ENCODE results near the gene EVI5L.

The EVI5L gene

DNA sequence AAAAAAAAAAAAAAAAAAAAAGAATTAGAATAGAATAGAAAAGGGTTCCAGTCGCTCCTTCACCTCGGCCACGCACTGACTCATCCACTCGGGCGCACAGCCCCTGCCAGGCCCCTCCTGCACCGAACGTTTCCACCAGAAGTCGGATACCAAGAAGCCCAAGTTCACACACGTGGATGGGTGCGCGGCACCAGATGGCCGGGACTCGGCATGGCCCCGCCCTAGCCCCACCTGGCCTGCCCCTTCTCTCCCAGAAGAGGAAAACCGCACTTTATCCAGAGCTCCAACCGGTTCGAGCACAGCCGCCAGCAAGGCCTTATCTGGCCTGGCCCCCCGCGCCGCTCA, 38.3 kb downstream of the EVI5L start:
- no peak overlapping the region for H3K4me3 ChIP-seq (ENCODE audit: low read depth, low read length)
- ChIA-PET POLR2A (interaction anchor here (1.5 to 1.7 kb wide), 2 partner anchors 36 to 52 kb away, joined by 6 read pairs; partner anchors contain the start of genes MAP2K7 and SNAPC2), CTCF (interaction anchor here (0.7 to 3.1 kb wide), 19 partner anchors 9 to 395 kb away, joined by 3 to 61 read pairs (median 8); partner anchors contain the start of genes LRRC8E, MAP2K7, SNAPC2 and TIMM44)
- no peak for DNase-seq (ENCODE audit: low read depth, low spot score)
- TF ChIP-seq, protein P1, sequence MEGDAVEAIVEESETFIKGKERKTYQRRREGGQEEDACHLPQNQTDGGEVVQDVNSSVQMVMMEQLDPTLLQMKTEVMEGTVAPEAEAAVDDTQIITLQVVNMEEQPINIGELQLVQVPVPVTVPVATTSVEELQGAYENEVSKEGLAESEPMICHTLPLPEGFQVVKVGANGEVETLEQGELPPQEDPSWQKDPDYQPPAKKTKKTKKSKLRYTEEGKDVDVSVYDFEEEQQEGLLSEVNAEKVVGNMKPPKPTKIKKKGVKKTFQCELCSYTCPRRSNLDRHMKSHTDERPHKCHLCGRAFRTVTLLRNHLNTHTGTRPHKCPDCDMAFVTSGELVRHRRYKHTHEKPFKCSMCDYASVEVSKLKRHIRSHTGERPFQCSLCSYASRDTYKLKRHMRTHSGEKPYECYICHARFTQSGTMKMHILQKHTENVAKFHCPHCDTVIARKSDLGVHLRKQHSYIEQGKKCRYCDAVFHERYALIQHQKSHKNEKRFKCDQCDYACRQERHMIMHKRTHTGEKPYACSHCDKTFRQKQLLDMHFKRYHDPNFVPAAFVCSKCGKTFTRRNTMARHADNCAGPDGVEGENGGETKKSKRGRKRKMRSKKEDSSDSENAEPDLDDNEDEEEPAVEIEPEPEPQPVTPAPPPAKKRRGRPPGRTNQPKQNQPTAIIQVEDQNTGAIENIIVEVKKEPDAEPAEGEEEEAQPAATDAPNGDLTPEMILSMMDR (IDR thresholded peaks at IDR 0.05; ENCODE audit: insufficient read depth, low read length, missing control alignments): no peak

DNA sequence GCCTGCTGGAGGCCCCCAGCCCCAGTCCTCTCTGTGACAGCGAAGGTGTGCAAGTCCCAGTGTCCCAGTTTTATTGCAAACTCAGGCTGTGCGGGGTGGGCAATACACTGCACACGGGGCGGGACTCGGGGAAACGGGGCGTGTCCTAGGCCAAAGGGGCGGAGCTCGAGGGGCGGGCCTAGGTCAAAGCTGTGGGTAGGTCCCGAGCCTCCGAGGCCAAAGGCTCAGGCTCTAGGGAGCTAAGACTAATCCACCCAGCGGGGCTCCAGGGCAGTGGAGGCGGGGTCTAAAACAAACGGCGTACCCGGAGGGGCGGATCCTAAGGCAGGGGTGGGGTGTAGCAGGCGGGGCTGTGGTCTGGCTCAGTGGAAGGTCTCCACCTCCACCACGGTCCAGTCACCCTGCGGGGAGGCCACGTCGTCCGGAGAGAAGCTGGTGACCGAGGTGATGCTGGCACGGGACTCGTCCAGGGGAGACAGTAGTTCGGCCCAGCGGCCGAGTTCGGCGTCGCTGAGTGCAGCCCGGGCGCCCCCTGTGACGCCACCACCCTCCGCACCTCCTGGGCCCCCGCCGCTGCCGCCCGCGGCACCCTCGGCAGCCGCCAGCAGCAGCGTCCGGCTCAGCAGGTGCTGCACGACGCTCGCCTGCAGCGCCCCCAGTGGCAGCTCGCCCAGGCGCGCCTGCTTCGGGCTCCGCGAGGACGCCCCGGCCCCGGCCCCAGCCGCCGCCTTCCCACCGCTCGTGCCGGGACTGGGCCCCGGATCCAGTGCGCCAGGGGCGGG, 38.8 kb downstream of the EVI5L start:
- CTCF ChIA-PET: interaction anchor here (0.7 to 3.1 kb wide), 24 partner anchors 10 to 395 kb away, joined by 3 to 61 read pairs (median 7); partner anchors contain the start of genes LRRC8E, MAP2K7, SNAPC2 and TIMM44
- POLR2A ChIA-PET: interaction anchor here (0.7 to 1.7 kb wide), 3 partner anchors 35 to 136 kb away, joined by 3 to 6 read pairs (median 6); partner anchors contain the start of genes ELAVL1, MAP2K7 and SNAPC2
- TF ChIP-seq, protein P1 (IDR thresholded peaks at IDR 0.05; ENCODE audit: insufficient read depth, low read length, missing control alignments): peak; percentile 73
- H3K4me3 ChIP-seq (ENCODE audit: low read depth, low read length): peak overlapping the region; percentile 50
- no peak for DNase-seq (ENCODE audit: low read depth, low spot score)

DNA sequence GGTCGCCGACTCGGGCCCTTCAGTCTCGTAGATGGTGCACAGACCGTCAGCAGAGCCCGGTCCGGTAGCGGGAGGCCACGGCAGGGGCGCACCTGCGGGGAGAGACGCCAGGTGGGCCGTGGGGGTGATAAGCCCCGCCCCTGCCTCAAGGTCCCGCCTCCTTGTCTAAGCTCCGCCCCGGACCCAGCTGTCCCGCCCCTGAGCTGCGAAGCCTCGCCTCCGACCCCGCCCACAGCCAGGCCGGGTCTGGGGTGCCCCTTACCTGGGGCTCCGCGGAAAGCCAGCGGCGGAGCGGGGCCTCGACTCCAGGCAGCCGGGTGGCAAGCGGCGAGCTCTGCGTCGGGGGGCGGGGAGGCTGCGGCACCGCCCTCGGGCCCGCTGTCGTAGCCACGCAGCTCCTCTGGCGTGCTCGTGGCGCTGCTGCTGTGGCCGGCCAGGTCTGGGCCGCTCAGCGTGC, 39.5 kb downstream of the EVI5L start:
- peak overlapping the region; percentile 50 for H3K4me3 ChIP-seq (ENCODE audit: low read depth, low read length)
- TF ChIP-seq, protein P1 (IDR thresholded peaks at IDR 0.05; ENCODE audit: insufficient read depth, low read length, missing control alignments): peak; percentile 1
- ChIA-PET CTCF (interaction anchor here (0.8 to 3.1 kb wide), 22 partner anchors 9 to 301 kb away, joined by 3 to 61 read pairs (median 8); partner anchors contain the start of genes LRRC8E, MAP2K7, SNAPC2 and TIMM44), POLR2A (interaction anchor here (0.5 to 1.7 kb wide), 4 partner anchors 34 to 136 kb away, joined by 3 to 6 read pairs (median 4); partner anchors contain the start of genes ELAVL1, MAP2K7 and SNAPC2)
- no peak for DNase-seq (ENCODE audit: low read depth, low spot score)

DNA sequence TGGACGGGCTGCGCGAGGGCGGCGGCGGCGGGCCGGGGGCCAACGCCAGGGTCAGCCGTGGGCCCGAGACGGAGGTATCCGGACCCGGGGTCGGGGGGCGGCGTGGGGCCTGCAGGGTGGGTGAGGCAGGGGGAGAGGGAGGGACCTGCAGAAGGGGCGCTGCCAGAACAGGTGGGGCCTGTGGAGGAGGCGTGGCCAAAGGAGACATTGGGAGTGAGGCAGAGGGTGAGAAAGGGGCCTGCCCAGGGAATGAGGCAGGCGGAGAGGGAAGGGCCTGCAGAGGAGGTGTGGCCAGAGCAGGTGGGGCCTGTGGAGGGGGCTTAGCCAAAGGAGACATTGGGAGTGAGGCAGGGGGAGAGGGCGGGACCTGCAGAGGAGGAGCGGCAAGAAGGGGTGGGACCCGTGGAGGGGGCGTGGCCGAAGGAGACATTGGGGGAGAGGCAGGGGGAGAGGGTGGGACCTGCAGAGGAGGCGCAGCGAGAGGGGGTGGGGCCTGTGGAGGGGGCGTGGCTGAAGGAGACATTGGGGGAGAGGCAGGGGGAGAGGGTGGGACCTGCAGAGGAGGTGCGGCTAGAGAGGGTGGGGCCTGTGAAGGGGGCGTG, 40.0 kb downstream of the EVI5L start:
- POLR2A ChIA-PET: interaction anchor here (0.5 to 1.7 kb wide), 2 partner anchors 51 to 73 kb away, joined by 3 to 6 read pairs; partner anchors contain the start of gene SNAPC2
- H3K4me3 ChIP-seq (ENCODE audit: low read depth, low read length): peak overlapping the region; percentile 50

DNA sequence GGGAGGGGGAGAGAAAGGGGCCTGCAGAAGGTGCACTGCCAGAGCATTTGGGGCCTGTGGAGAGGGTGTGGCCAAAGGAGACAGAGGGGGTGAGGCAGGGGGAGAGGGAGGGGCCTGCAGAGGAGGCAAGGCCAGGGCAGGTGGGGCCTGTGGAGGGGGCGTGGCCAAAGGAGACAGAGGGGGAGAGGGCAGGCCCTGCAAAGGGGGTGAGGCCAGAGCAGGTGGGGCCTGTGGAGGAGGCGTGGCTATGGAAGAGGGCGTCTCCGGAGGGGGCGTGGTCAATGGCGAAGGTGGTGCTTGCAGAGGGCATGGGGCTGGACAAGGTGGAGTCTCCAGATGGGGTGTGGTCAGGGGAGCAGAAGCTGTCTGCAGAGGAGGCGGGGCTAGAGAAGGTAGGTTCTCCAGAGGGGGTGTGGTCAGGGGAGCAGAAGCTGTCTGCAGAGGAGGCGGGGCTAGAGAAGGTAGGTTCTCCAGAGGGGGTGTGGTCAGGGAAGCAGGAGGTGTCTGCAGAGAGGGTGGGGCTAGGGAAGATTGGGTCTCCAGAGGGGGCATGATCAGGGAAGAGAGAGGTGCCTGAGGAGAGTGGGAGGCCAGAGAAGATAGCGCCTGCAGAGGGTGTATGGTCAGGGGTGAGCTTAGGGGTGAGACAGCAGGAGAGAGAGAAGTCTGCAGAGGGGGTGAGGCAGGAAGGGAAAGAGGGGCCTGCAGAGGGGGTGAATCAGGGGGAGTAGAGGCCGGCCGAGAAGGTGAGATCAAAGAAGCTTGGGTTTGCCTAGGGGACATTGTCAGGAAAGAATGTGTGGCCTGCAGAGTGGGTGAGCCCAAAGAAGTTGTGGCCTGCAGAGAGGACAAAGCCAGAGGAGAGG, 40.8 kb downstream of the EVI5L start:
- ChIA-PET CTCF (interaction anchor here (1.6 kb wide), 1 partner anchor 13 kb away, joined by 3 read pairs; no protein-coding TSS in a partner anchor), POLR2A (no interaction called here)
- DNase-seq (ENCODE audit: low read depth, low spot score): no peak
- no peak overlapping the region for H3K4me3 ChIP-seq (ENCODE audit: low read depth, low read length)
- TF ChIP-seq, protein P1 (IDR thresholded peaks at IDR 0.05; ENCODE audit: insufficient read depth, low read length, missing control alignments): no peak

More for the DNA sequence above, 40.0 kb downstream of the EVI5L start:
- TF ChIP-seq, protein P1 (IDR thresholded peaks at IDR 0.05; ENCODE audit: insufficient read depth, low read length, missing control alignments): no peak
- no peak for DNase-seq (ENCODE audit: low read depth, low spot score)
- CTCF ChIA-PET: interaction anchor here (0.8 to 3.1 kb wide), 20 partner anchors 8 to 302 kb away, joined by 3 to 61 read pairs (median 8); partner anchors contain the start of genes LRRC8E, MAP2K7, SNAPC2 and TIMM44

All from AG04449 (cell line).